Memory B cell (primary cell): Measurements from ENCODE around the gene RRAGB.
"Not testable (repeated sequence)": the region's sequence is repeated elsewhere in the genome, so short reads cannot be mapped to it uniquely, and the experiment has no call there.

Source experiments
- ATAC-seq: fragments of 150-1000 bp; cut with Tn5 transposase; 2 replicates; pipeline ENCODE4 v1.10.0; 2021; ENCODE audit warnings: low read depth, mild to moderate bottlenecking, moderate library complexity
- DNase-seq, 2 donors: peaks; one replicate each; pipeline ENCODE4 v3.0.0; 2022; ENCODE audit warnings: low spot score in 2 of 2
- H3K27ac Mint-ChIP-seq: one replicate; pipeline ENCODE4 v1.8.0; 2022; ENCODE audit warnings: mild to moderate bottlenecking, moderate library complexity, mixed read lengths
- H3K27me3 Mint-ChIP-seq: one replicate; pipeline ENCODE4 v1.8.0; 2022; ENCODE audit warnings: mixed read lengths
- H3K36me3 Mint-ChIP-seq: one replicate; pipeline ENCODE4 v1.8.0; 2022; ENCODE audit warnings: mild to moderate bottlenecking, mixed read lengths
- H3K4me1 Mint-ChIP-seq: one replicate; pipeline ENCODE4 v1.8.0; 2022; ENCODE audit warnings: mixed read lengths
- H3K4me3 Mint-ChIP-seq: one replicate; pipeline ENCODE4 v1.8.0; 2022; ENCODE audit warnings: mild to moderate bottlenecking, moderate library complexity, mixed read lengths
- H3K9me3 Mint-ChIP-seq: one replicate; pipeline ENCODE4 v1.8.0; 2022; ENCODE audit warnings: mixed read lengths

RRAGB gene, protein sequence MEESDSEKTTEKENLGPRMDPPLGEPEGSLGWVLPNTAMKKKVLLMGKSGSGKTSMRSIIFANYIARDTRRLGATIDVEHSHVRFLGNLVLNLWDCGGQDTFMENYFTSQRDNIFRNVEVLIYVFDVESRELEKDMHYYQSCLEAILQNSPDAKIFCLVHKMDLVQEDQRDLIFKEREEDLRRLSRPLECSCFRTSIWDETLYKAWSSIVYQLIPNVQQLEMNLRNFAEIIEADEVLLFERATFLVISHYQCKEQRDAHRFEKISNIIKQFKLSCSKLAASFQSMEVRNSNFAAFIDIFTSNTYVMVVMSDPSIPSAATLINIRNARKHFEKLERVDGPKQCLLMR

GRCh38 chrX:55717521-55718497 lies at the start of gene RRAGB:
TSS of gene RRAGB (plus strand) at chrX:55717749. CDS start at chrX:55718328, 579 bp downstream.
- no peaks in the 10 kb centered on the region for H3K9me3 Mint-ChIP-seq
- ATAC-seq (peak; percentile 90), DNase-seq (peak; percentile 73 to 78)
- H3K4me1 Mint-ChIP-seq: peaks cover 16% of the 10 kb centered on the region
- H3K36me3 Mint-ChIP-seq: peaks cover 9% of the 10 kb centered on the region
- peak within 1 kb of the TSS; percentile 90 for H3K27ac Mint-ChIP-seq
- no peaks in the 10 kb centered on the region for H3K27me3 Mint-ChIP-seq
- peak within 1 kb of the TSS; percentile 91 for H3K4me3 Mint-ChIP-seq

DNA sequence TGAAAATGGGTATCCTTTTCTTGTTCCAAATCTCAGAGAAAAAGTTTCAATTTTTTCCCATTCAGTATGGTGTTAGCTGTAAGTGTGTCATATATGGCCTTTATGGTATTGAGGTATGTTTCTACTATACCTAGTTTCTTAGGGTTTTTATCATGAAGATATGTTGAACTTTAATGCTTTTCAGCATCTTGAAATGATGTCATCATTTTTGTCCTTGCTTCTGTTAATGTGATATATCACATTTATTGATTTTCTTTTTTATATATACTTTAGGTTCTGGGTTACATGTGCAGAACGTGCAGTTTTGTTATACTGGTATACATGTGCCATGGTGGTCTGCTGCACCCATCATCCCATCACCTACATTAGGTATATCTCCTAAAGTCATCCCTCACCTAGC lies 49.5 kb upstream of the RRAGB start:
- Mint-ChIP-seq H3K27ac (no peak overlapping the region), H3K9me3 (peaks cover 6% of the 10 kb centered on the region), H3K4me1 (peaks cover 10% of the 10 kb centered on the region), H3K36me3 (peaks cover 3% of the 10 kb centered on the region), H3K27me3 (no peaks in the 10 kb centered on the region), H3K4me3 (no peak overlapping the region)
- DNase-seq: no peak
- ATAC-seq: no peak

GRCh38 chrX:55688579-55688978 lies 29.0 kb upstream of the RRAGB start:
- not testable (repeated sequence) for H3K4me1 Mint-ChIP-seq, DNase-seq, H3K36me3 Mint-ChIP-seq, H3K27me3 Mint-ChIP-seq, H3K4me3 Mint-ChIP-seq, H3K27ac Mint-ChIP-seq, ATAC-seq, H3K9me3 Mint-ChIP-seq

DNA sequence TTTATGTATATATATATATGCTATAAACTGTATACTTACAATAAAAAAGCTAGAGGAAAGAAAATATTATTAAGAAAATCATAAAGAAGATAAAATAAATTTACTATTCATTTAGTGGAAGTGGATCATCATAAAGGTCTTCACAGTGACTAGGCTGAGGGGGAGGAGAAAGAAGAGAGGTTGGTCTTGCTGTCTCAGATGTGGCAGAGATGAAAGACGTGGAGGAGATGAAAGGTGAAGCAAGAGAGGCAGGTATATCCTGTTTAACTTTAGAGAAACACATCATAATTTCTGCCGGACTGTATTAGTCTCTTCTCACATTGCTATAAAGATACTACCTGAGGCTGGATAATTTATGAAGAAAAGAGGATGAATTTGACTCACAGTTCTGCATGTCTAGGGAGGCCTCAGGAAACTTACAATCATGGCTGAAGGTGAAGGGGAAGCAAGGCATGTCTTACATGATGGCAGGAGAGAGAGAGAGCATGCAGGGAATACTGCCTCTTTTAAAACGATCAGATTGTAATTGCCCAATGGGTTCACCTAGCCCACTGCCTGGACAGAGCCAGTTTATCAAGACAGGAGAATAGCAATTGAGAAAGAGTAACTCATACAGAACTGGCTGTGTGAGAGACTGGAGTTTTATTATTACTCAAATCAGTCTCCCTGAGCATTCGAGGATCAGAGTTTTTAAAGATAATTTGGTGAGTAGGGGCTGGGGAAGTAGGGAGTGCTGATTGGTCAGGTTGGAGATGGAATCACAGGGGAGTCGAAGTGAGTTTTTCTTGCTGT lies 22.1 kb upstream of the RRAGB start:
- no peaks in the 10 kb centered on the region for H3K27me3 Mint-ChIP-seq
- no peaks in the 10 kb centered on the region for H3K9me3 Mint-ChIP-seq
- no peaks in the 10 kb centered on the region for H3K4me1 Mint-ChIP-seq
- ATAC-seq (no peak), DNase-seq (no peak)
- no peak overlapping the region for H3K4me3 Mint-ChIP-seq
- no peaks in the 10 kb centered on the region for H3K36me3 Mint-ChIP-seq
- no peak overlapping the region for H3K27ac Mint-ChIP-seq

DNA sequence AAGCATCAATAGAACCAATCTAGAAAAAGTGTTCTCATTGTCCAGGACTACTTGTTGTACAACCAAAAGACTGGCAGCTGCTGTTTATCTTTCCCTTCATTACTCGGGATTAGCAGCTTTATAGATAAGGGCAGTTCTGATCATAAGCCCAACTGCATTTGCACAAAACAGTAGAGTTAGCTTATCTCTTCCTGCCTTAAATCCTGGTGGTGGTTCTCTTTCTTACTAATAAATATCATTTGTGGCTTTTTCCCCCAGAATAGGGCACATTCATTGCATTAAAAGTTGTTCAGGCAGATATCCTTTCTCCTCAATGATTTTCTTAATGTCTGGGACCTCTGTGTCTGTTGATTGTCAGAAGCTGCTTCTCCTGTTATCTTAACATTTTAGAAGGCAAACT lies 20.2 kb upstream of the RRAGB start:
- H3K4me1 Mint-ChIP-seq: no peaks in the 10 kb centered on the region
- H3K36me3 Mint-ChIP-seq: no peaks in the 10 kb centered on the region
- H3K9me3 Mint-ChIP-seq: no peaks in the 10 kb centered on the region
- DNase-seq (no peak), ATAC-seq (no peak)
- H3K4me3 Mint-ChIP-seq: no peak overlapping the region
- H3K27me3 Mint-ChIP-seq: no peaks in the 10 kb centered on the region
- H3K27ac Mint-ChIP-seq: no peak overlapping the region

DNA sequence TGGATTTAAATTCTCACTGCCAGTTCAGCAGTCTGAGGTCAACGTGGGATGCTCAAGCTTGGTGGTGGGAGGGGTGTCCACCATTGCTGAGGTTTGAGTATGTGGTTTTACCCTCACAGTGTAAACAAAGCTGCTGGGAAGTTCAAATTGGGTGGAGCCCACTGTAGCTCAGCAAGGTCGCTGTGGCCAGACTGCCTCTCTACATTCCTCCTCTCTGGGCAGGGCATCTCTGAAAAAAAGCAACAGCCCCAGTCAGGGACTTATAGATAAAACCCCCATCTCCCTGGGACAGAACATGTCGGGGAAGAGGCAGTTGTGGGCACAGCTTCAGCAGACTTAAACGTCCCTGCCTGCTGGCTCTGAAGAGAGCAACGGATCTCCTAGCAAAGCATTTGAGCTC lies 14.9 kb upstream of the RRAGB start:
- Mint-ChIP-seq H3K9me3 (peaks cover 2% of the 10 kb centered on the region), H3K4me1 (peaks cover 12% of the 10 kb centered on the region), H3K27me3 (peaks cover 2% of the 10 kb centered on the region), H3K4me3 (no peak overlapping the region), H3K27ac (no peak overlapping the region), H3K36me3 (peaks cover 4% of the 10 kb centered on the region)
- DNase-seq: no peak
- ATAC-seq: no peak

- not testable (repeated sequence) for H3K9me3 Mint-ChIP-seq, ATAC-seq, H3K4me3 Mint-ChIP-seq, DNase-seq, H3K27ac Mint-ChIP-seq, H3K36me3 Mint-ChIP-seq, H3K27me3 Mint-ChIP-seq
- H3K4me1 Mint-ChIP-seq: peaks cover 12% of the 10 kb centered on the region
Measured at GRCh38 chrX:55703436-55703835, 14.1 kb upstream of the RRAGB start.

GRCh38 chrX:55705066-55705465 lies 12.5 kb upstream of the RRAGB start:
- DNase-seq, H3K27me3 Mint-ChIP-seq, ATAC-seq, H3K36me3 Mint-ChIP-seq, H3K27ac Mint-ChIP-seq, H3K4me3 Mint-ChIP-seq, H3K9me3 Mint-ChIP-seq: not testable (repeated sequence)
- peaks cover 12% of the 10 kb centered on the region for H3K4me1 Mint-ChIP-seq

DNA sequence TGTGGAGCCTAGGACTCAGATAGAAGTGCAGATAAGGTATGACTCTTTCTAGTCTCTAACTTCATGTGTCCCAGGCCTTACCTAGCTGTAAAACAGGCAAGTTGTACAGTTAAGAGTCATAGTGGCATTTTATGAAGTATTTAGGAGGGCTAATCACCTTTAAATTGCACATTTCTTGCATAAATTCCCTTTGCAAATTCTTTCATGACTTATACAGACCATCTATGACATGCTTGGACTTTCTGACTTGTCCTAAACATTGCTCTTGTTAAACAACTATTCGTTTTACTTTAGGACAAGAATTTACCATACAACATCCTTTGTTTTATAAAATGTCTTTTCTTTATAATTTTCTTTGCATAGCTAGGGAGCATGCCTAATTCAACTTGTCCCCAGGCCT lies 7.8 kb upstream of the RRAGB start:
- Mint-ChIP-seq H3K27ac (no peak overlapping the region), H3K9me3 (peaks cover 2% of the 10 kb centered on the region), H3K27me3 (peaks cover 2% of the 10 kb centered on the region), H3K4me3 (no peak overlapping the region), H3K36me3 (peaks cover 2% of the 10 kb centered on the region), H3K4me1 (peaks cover 8% of the 10 kb centered on the region)
- no peak for DNase-seq
- ATAC-seq: no peak

GRCh38 chrX:55710701-55711100 lies 6.8 kb upstream of the RRAGB start:
- Mint-ChIP-seq H3K27ac (no peak overlapping the region), H3K4me3 (no peak overlapping the region), H3K4me1 (no peaks in the 10 kb centered on the region), H3K9me3 (no peaks in the 10 kb centered on the region), H3K27me3 (no peaks in the 10 kb centered on the region), H3K36me3 (no peaks in the 10 kb centered on the region)
- DNase-seq (no peak), ATAC-seq (no peak)

DNA sequence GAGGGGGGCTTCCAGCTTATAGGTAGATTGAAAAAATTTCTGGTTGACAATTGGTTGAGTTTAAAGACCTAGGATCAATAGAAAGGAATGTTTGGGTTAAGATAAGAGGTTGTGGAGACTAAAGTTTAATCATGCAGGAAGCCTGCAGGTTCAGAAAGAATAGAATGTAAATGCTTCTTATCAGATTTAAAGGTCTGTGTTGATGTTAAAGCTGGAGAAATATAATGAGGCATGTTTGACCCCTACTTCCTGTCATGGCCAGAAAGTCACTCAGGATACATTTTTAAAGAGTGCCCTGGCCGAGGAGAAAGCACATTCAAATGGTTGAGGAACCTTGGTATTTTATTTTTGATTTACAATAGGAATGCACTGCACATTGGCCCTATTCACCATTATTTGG lies 3.9 kb upstream of the RRAGB start:
- H3K27ac Mint-ChIP-seq: no peak overlapping the region
- H3K36me3 Mint-ChIP-seq: no peaks in the 10 kb centered on the region
- peaks cover 6% of the 10 kb centered on the region for H3K4me1 Mint-ChIP-seq
- no peak overlapping the region for H3K4me3 Mint-ChIP-seq
- DNase-seq: no peak
- ATAC-seq: no peak
- no peaks in the 10 kb centered on the region for H3K27me3 Mint-ChIP-seq
- H3K9me3 Mint-ChIP-seq: no peaks in the 10 kb centered on the region

DNA sequence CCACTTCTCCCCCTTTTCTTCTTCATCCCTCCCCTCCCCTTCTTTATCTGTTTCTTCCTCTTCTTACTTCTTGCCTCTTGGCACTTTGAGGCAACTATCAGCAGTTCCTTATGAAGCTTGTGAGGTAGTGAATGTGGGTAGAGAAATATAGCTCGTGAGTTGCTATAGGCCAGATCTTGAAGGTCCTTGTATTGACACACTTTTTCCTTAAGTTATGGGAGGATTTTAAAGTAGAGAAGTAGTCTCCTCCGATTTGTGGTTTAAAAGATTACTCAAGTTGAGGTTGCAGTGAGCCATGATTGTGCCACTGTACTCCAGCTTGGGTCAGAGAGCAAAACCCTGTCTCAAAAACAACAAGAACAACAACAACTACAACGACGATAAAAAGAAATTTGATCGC lies 3.4 kb upstream of the RRAGB start:
- DNase-seq (no peak), ATAC-seq (no peak)
- no peak overlapping the region for H3K4me3 Mint-ChIP-seq
- no peak overlapping the region for H3K27ac Mint-ChIP-seq
- H3K4me1 Mint-ChIP-seq: peaks cover 6% of the 10 kb centered on the region
- no peaks in the 10 kb centered on the region for H3K9me3 Mint-ChIP-seq
- no peaks in the 10 kb centered on the region for H3K27me3 Mint-ChIP-seq
- no peaks in the 10 kb centered on the region for H3K36me3 Mint-ChIP-seq

- Mint-ChIP-seq H3K27me3 (no peaks in the 10 kb centered on the region), H3K36me3 (no peaks in the 10 kb centered on the region), H3K9me3 (no peaks in the 10 kb centered on the region), H3K27ac (no peak overlapping the region), H3K4me3 (no peak overlapping the region), H3K4me1 (peaks cover 6% of the 10 kb centered on the region)
- no peak for ATAC-seq
- DNase-seq: no peak
Measured at GRCh38 chrX:55715847-55716246, 1.7 kb upstream of the RRAGB start.

DNA sequence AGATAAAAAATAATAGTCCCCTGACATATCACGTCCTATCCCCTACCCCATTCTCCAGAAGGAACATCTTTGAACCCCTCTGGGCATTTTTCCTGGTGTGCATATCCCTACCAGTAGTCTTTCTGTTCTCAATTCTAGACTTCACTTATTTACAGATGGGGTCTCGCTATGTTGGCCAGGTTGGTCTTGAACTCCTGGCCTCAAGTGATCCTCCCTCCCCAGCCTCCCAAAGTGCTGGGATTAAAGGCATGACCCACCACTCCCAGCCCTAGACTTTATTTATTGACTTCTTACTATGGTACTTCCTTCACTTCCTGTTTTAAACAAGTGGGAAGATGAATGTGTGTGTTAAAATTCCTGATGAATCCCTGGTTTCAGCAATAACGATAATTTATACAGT lies 612 bp upstream of the RRAGB start:
- H3K4me1 Mint-ChIP-seq: peaks cover 12% of the 10 kb centered on the region
- H3K36me3 Mint-ChIP-seq: peaks cover 5% of the 10 kb centered on the region
- DNase-seq: no peak
- peak overlapping the region; percentile 91 for H3K4me3 Mint-ChIP-seq
- ATAC-seq: no peak
- no peaks in the 10 kb centered on the region for H3K9me3 Mint-ChIP-seq
- peak overlapping the region; percentile 90 for H3K27ac Mint-ChIP-seq
- H3K27me3 Mint-ChIP-seq: no peaks in the 10 kb centered on the region
